A549 (cell line): ENCODE results near the gene PRDM5. TPM values are rescaled to one million over a fixed set of nuclear protein-coding genes. Genes with fewer than 3 reads are reported as not detected.

Experiments used
- ATAC-seq, 2 experiments: fragments of 200-7000 bp in 1 of 2; fragments of >200 bp in 1 of 2; cut with Nextera tagmentation in 1 of 2; cut with Tn5 transposase in 1 of 2; 3 replicates each; pipeline versions ENCODE4 v1.8.0 to v1.9.1; 2018 to 2020; ENCODE audit warnings: mild to moderate bottlenecking in 1 of 2, moderate library complexity in 1 of 2
- CTCF ChIA-PET: fragments of 300-600 bp; sonication (Branson Sonifier 250); formaldehyde crosslinking; extraction: SDS; loops from one replicate; lab custom pipeline; 2021; ENCODE audit warnings: antibody characterized with exemption, inconsistent platforms; lab: Yijun Ruan, JAX
- POLR2A ChIA-PET: fragments of 350-600 bp; formaldehyde crosslinking; extraction: SDS; loops from one replicate; lab custom pipeline; 2021; ENCODE audit warnings: antibody characterized with exemption, inconsistent platforms; lab: Yijun Ruan, JAX
- DNase-seq, 2 experiments: peaks; one replicate each; pipeline versions ENCODE4 v3.0.0 to v3.0.0-alpha.2; 2011 to 2016; ENCODE audit warnings: low read depth in 1 of 2, low spot score in 1 of 2
- FAIRE-seq: peaks from 2 replicates; lab custom pipeline; 2011; peaks lifted over from hg19 to GRCh38; lab: Jason Lieb, UNC
- H3K27ac ChIP-seq, 2 experiments: fragments of >200 bp; sonication (Bioruptor Twin); formaldehyde crosslinking; 3 replicates each; pipeline ENCODE4 v1.5.1; 2016 to 2017
- H3K4me1 ChIP-seq: fragments of >200 bp; sonication (Bioruptor Twin); formaldehyde crosslinking; 3 replicates; pipeline ENCODE4 v1.6.1; 2016
- H3K4me2 ChIP-seq: fragments of >200 bp; sonication (Bioruptor Twin); formaldehyde crosslinking; 3 replicates; pipeline ENCODE4 v1.6.1; 2016
- H3K4me3 ChIP-seq: fragments of >200 bp; sonication (Bioruptor Twin); formaldehyde crosslinking; 3 replicates; pipeline ENCODE4 v1.5.1; 2016
- H3K9me3 ChIP-seq: fragments of >200 bp; sonication (Bioruptor Twin); formaldehyde crosslinking; 3 replicates; pipeline ENCODE4 v1.6.1; 2016
- BCL3 ChIP-seq: fragments of >200 bp; sonication (Bioruptor Twin); formaldehyde crosslinking; IDR thresholded peaks from 3 replicates; pipeline ENCODE4 v1.6.1; 2016
- BHLHE40 ChIP-seq: IDR thresholded peaks from 2 replicates; pipeline ENCODE4 v1.6.1; 2012; ENCODE audit warnings: low read depth, low read length, inconsistent platforms
- CBX2 ChIP-seq: fragments of 200-600 bp; sonication (generic); IDR thresholded peaks from 2 replicates; pipeline ENCODE4 v1.6.1; 2016; ENCODE audit warnings: low read depth, mild to moderate bottlenecking, borderline replicate concordance
- CHD4 ChIP-seq: fragments of 200-600 bp; sonication (generic); IDR thresholded peaks from 2 replicates; pipeline ENCODE4 v1.6.1; 2016; ENCODE audit warnings: antibody characterized with exemption, mild to moderate bottlenecking, borderline replicate concordance
- EHF ChIP-seq: fragments of 250-450 bp; sonication (Bioruptor Pico); IDR thresholded peaks from 2 replicates; pipeline ENCODE4 v1.5.0; 2020; ENCODE audit warnings: mild to moderate bottlenecking
- ELK1 ChIP-seq: fragments of 150-350 bp; IDR thresholded peaks from 2 replicates; pipeline ENCODE4 v1.6.1; 2014; ENCODE audit warnings: low read depth, mild to moderate bottlenecking, low read length
- HDAC2 ChIP-seq: fragments of 200-600 bp; sonication (generic); IDR thresholded peaks from 2 replicates; pipeline ENCODE4 v1.6.1; 2016
- HOXA7 ChIP-seq: fragments of 250-450 bp; sonication (Bioruptor Pico); IDR thresholded peaks from 2 replicates; pipeline ENCODE4 v1.5.0; 2020; ENCODE audit warnings: mild to moderate bottlenecking, moderate library complexity
- JUN ChIP-seq, 2 experiments: fragments of >200 bp; sonication (Bioruptor Twin); formaldehyde crosslinking; IDR thresholded peaks; 2 replicates in 1 of 2; 3 replicates in 1 of 2; pipeline ENCODE4 v1.6.1; 2016 to 2017
- JUNB ChIP-seq: fragments of >200 bp; sonication (Bioruptor Twin); formaldehyde crosslinking; IDR thresholded peaks from 2 replicates; pipeline ENCODE4 v1.6.1; 2016
- KDM5A ChIP-seq: fragments of 200-600 bp; sonication (generic); IDR thresholded peaks from 2 replicates; pipeline ENCODE4 v1.6.1; 2016; ENCODE audit warnings: antibody characterized with exemption, mild to moderate bottlenecking
- NPAS2 ChIP-seq: fragments of 250-450 bp; sonication (Bioruptor Pico); IDR thresholded peaks from 2 replicates; pipeline ENCODE4 v1.8.0; 2022; ENCODE audit warnings: mild to moderate bottlenecking, moderate library complexity, borderline replicate concordance
- NR3C1 ChIP-seq: fragments of >200 bp; sonication (Bioruptor Twin); formaldehyde crosslinking; IDR thresholded peaks from 3 replicates; pipeline ENCODE4 v1.6.1; 2017
- PBX3 ChIP-seq: IDR thresholded peaks from 2 replicates; pipeline ENCODE4 v1.6.1; 2012
- PHF8 ChIP-seq: fragments of 200-600 bp; sonication (generic); IDR thresholded peaks from 2 replicates; pipeline ENCODE4 v1.6.1; 2016; ENCODE audit warnings: low read depth, mild to moderate bottlenecking, antibody characterized with exemption, moderate library complexity, borderline replicate concordance
- POLR2A ChIP-seq: IDR thresholded peaks from 2 replicates; pipeline ENCODE4 v1.6.1; 2012; ENCODE audit warnings: mild to moderate bottlenecking, low read length
- RNF2 ChIP-seq: fragments of 200-600 bp; sonication (generic); IDR thresholded peaks from 2 replicates; pipeline ENCODE4 v1.6.1; 2016; ENCODE audit warnings: low read depth, mild to moderate bottlenecking, antibody characterized with exemption, moderate library complexity, borderline replicate concordance
- TFCP2L1 ChIP-seq: fragments of 250-450 bp; sonication (Bioruptor Pico); IDR thresholded peaks from 2 replicates; pipeline ENCODE4 v1.5.0; 2021; ENCODE audit warnings: mild to moderate bottlenecking
- TP53 ChIP-seq: fragments of 250-450 bp; sonication (Bioruptor Pico); IDR thresholded peaks from 2 replicates; pipeline ENCODE4 v1.5.0; 2021; ENCODE audit warnings: mild to moderate bottlenecking, moderate library complexity
- USF2 ChIP-seq: fragments of 450-650 bp; IDR thresholded peaks from 2 replicates; pipeline ENCODE4 v1.6.1; 2014; ENCODE audit warnings: antibody characterized with exemption
- ZC3H11A ChIP-seq: fragments of 450-650 bp; IDR thresholded peaks from 2 replicates; pipeline ENCODE4 v1.6.1; 2014; ENCODE audit warnings: antibody characterized with exemption, mild to moderate bottlenecking
- ZFP36 ChIP-seq: fragments of 450-650 bp; IDR thresholded peaks from 2 replicates; pipeline ENCODE4 v1.6.1; 2014; ENCODE audit warnings: borderline replicate concordance; ENCODE audit not compliant: partially characterized antibody
- WGBS: methylation state at CpG from one replicate; pipeline ENCODE4 v1.1.6; 2017; ENCODE audit errors: missing lambda C conversion rate; 5-methylcytosine and 5-hydroxymethylcytosine counted together
- polyA plus RNA-seq, 4 experiments: library from polyadenylated mRNA; depleted of rRNA in 3 of 4; stranded (reverse); fragments of >200 nt; fragmentation: RNase III in 1 of 4; extraction: RNeasy Plus Mini Kit Qiagen cat#74134 plus additional on column Dnase treatment in 1 of 4; gene quantifications; 2 replicates in 3 of 4; 3 replicates in 1 of 4; pipeline ENCODE4 v1.2.3, GENCODE V29; 2011 to 2017
- TF ChIP-seq, protein P1 (sequence below): fragments of 200-600 bp; sonication (generic); IDR thresholded peaks from 2 replicates; pipeline ENCODE4 v1.6.1; 2016; ENCODE audit warnings: antibody characterized with exemption, mild to moderate bottlenecking, moderate library complexity

Gene PRDM5
- polyA plus RNA-seq, 2 of the 4 experiments (the other 2 are of a cell fraction) = 6.5 to 12.9 TPM

GRCh38 chr4:120765260-120765680, 157.3 kb downstream of the PRDM5 start:
- H3K4me1 ChIP-seq = no peaks in the 10 kb centered on the region
- 91% methylated on average over 4 of the region's 4 CpGs for WGBS
- H3K9me3 ChIP-seq = no peaks in the 10 kb centered on the region
- no peak overlapping the region for H3K27ac ChIP-seq
- ChIA-PET POLR2A (no interaction called here), CTCF (interaction anchor here (1.0 kb wide), 1 partner anchor 29 kb away, joined by 4 read pairs; no protein-coding TSS in a partner anchor)
- FAIRE-seq (no peak), DNase-seq (no peak), ATAC-seq (no peak)
- H3K4me2 ChIP-seq = no peak overlapping the region
- H3K4me3 ChIP-seq = no peak overlapping the region
- TF ChIP-seq KDM5A = no peak
- TF ChIP-seq NPAS2 (CRISPR knock-in tag) = no peak
- no peak for TF ChIP-seq HDAC2
- no peak for TF ChIP-seq PHF8
- TF ChIP-seq PBX3 = no peak
- TF ChIP-seq EHF (CRISPR knock-in tag) = no peak
- no peak for TF ChIP-seq ZC3H11A
- no peak for TF ChIP-seq CHD4
- no peak for TF ChIP-seq POLR2A

GRCh38 chr4:120763650-120764049, 158.9 kb downstream of the PRDM5 start:
- Histone ChIP-seq H3K4me3 (no peak overlapping the region), H3K9me3 (no peaks in the 10 kb centered on the region), H3K4me2 (no peak overlapping the region), H3K27ac (no peak overlapping the region)
- ChIA-PET CTCF (no interaction called here), POLR2A (no interaction called here)
- no peak for DNase-seq
- FAIRE-seq = no peak
- TF ChIP-seq PBX3 (no peak), BCL3 (no peak), RNF2 (no peak), USF2 (no peak), JUNB (no peak), NR3C1 (no peak), BHLHE40 (no peak), ZFP36 (no peak), HOXA7 (CRISPR knock-in tag) (no peak), JUN (IDR thresholded peaks at IDR 0.05) (no peak), CBX2 (no peak), KDM5A (no peak), TP53 (CRISPR knock-in tag) (no peak), TFCP2L1 (CRISPR knock-in tag) (no peak), ELK1 (no peak), POLR2A (no peak)
- TF ChIP-seq, protein P1, sequence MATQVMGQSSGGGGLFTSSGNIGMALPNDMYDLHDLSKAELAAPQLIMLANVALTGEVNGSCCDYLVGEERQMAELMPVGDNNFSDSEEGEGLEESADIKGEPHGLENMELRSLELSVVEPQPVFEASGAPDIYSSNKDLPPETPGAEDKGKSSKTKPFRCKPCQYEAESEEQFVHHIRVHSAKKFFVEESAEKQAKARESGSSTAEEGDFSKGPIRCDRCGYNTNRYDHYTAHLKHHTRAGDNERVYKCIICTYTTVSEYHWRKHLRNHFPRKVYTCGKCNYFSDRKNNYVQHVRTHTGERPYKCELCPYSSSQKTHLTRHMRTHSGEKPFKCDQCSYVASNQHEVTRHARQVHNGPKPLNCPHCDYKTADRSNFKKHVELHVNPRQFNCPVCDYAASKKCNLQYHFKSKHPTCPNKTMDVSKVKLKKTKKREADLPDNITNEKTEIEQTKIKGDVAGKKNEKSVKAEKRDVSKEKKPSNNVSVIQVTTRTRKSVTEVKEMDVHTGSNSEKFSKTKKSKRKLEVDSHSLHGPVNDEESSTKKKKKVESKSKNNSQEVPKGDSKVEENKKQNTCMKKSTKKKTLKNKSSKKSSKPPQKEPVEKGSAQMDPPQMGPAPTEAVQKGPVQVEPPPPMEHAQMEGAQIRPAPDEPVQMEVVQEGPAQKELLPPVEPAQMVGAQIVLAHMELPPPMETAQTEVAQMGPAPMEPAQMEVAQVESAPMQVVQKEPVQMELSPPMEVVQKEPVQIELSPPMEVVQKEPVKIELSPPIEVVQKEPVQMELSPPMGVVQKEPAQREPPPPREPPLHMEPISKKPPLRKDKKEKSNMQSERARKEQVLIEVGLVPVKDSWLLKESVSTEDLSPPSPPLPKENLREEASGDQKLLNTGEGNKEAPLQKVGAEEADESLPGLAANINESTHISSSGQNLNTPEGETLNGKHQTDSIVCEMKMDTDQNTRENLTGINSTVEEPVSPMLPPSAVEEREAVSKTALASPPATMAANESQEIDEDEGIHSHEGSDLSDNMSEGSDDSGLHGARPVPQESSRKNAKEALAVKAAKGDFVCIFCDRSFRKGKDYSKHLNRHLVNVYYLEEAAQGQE = no peak
- TF ChIP-seq, all 56 proteins: peak for 0
- no peak for ATAC-seq
- WGBS = 73% methylated on average over 3 of the region's 3 CpGs
- no peaks in the 10 kb centered on the region for H3K4me1 ChIP-seq
